H9 (cell line): ENCODE data around the gene MARCHF3. TPM values are rescaled to one million over a fixed set of nuclear protein-coding genes. Genes with fewer than 3 reads are reported as not detected.
A peak's percentile ranks its signal among the peaks of the same experiment; 100 is the strongest.

Experiments used
- DNase-seq: peaks from one replicate; pipeline ENCODE4 v3.0.0-alpha.2; 2017
- H2AFZ ChIP-seq: one replicate; pipeline ENCODE4 v1.6.1; 2013; ENCODE audit warnings: mild to moderate bottlenecking, low read length, control low read depth, moderate library complexity
- H2AK5ac ChIP-seq: 2 replicates; pipeline ENCODE4 v1.6.1; 2013; ENCODE audit warnings: low read length, control low read depth, mixed read lengths; ENCODE audit not compliant: insufficient read length
- H2BK120ac ChIP-seq: one replicate; pipeline ENCODE4 v1.6.1; 2013; ENCODE audit warnings: low read depth, mild to moderate bottlenecking, low read length, control low read depth, inconsistent platforms; ENCODE audit not compliant: poor library complexity, severe bottlenecking
- H2BK12ac ChIP-seq: 2 replicates; pipeline ENCODE4 v1.6.1; 2013; ENCODE audit warnings: low read length, control low read depth, mixed read lengths, low read depth; ENCODE audit not compliant: insufficient read length
- H2BK15ac ChIP-seq: 2 replicates; pipeline ENCODE4 v1.6.1; 2013; ENCODE audit warnings: low read depth, low read length, control low read depth
- H2BK20ac ChIP-seq: one replicate; pipeline ENCODE4 v1.6.1; 2013; ENCODE audit warnings: low read depth, mild to moderate bottlenecking, low read length, control low read depth, inconsistent platforms; ENCODE audit not compliant: poor library complexity, severe bottlenecking
- H2BK5ac ChIP-seq: 2 replicates; pipeline ENCODE4 v1.6.1; 2013; ENCODE audit warnings: low read length, control low read depth, mixed read lengths; ENCODE audit not compliant: insufficient read length
- H3K14ac ChIP-seq: 2 replicates; pipeline ENCODE4 v1.6.1; 2013; ENCODE audit warnings: low read length, control low read depth; ENCODE audit not compliant: insufficient read depth
- H3K18ac ChIP-seq: 2 replicates; pipeline ENCODE4 v1.6.1; 2013; ENCODE audit warnings: low read depth, mild to moderate bottlenecking, mixed read lengths, low read length, control low read depth; ENCODE audit not compliant: insufficient read length
- H3K23ac ChIP-seq: 2 replicates; pipeline ENCODE4 v1.6.1; 2013; ENCODE audit warnings: low read length, control low read depth, mixed read lengths, low read depth; ENCODE audit not compliant: insufficient read length
- H3K23me2 ChIP-seq: 2 replicates; pipeline ENCODE4 v1.6.1; 2013; ENCODE audit warnings: low read depth, mild to moderate bottlenecking, mixed read lengths, low read length, control low read depth; ENCODE audit not compliant: insufficient read length, poor library complexity, severe bottlenecking
- H3K27ac ChIP-seq: 2 replicates; pipeline ENCODE4 v1.5.1; 2013; ENCODE audit warnings: low read length, control low read depth, mixed read lengths, low read depth; ENCODE audit not compliant: insufficient read length
- H3K27me3 ChIP-seq: 2 replicates; pipeline ENCODE4 v1.6.1; 2013; ENCODE audit warnings: low read length, control low read depth, inconsistent platforms; ENCODE audit not compliant: insufficient read depth
- H3K4ac ChIP-seq: 2 replicates; pipeline ENCODE4 v1.6.1; 2013; ENCODE audit warnings: low read depth, mild to moderate bottlenecking, control low read depth, inconsistent platforms, low read length, moderate library complexity
- H3K4me1 ChIP-seq: 2 replicates; pipeline ENCODE4 v1.6.1; 2013; ENCODE audit warnings: low read length, control low read depth, inconsistent platforms; ENCODE audit not compliant: insufficient read depth
- H3K4me2 ChIP-seq: 2 replicates; pipeline ENCODE4 v1.6.1; 2013; ENCODE audit warnings: low read length, control low read depth, mixed read lengths; ENCODE audit not compliant: insufficient read length, insufficient read depth
- H3K56ac ChIP-seq: 2 replicates; pipeline ENCODE4 v1.6.1; 2013; ENCODE audit warnings: low read depth, mild to moderate bottlenecking, mixed read lengths, low read length, control low read depth; ENCODE audit not compliant: insufficient read length
- H3K79me1 ChIP-seq: 2 replicates; pipeline ENCODE4 v1.6.1; 2013; ENCODE audit warnings: low read depth, mild to moderate bottlenecking, moderate library complexity, low read length, control low read depth, inconsistent platforms; ENCODE audit not compliant: insufficient read depth, poor library complexity, severe bottlenecking
- H3K79me2 ChIP-seq: 2 replicates; pipeline ENCODE4 v1.6.1; 2013; ENCODE audit warnings: low read length, control low read depth, inconsistent platforms; ENCODE audit not compliant: insufficient read depth
- H3K9ac ChIP-seq: 2 replicates; pipeline ENCODE4 v1.6.1; 2013; ENCODE audit warnings: low read length, control low read depth, mixed read lengths; ENCODE audit not compliant: insufficient read length; ENCODE audit errors: extremely low read depth
- H3K9me3 ChIP-seq: one replicate; pipeline ENCODE4 v1.6.1; 2013; ENCODE audit warnings: low read depth, low read length, inconsistent platforms; ENCODE audit not compliant: control insufficient read depth
- H3T11ph ChIP-seq: one replicate; pipeline ENCODE4 v1.6.1; 2013; ENCODE audit warnings: mild to moderate bottlenecking, low read length, control low read depth, inconsistent platforms
- H4K20me1 ChIP-seq: one replicate; pipeline ENCODE4 v1.6.1; 2013; ENCODE audit not compliant: control insufficient read depth, insufficient read length, insufficient read depth
- H4K5ac ChIP-seq: 2 replicates; pipeline ENCODE4 v1.6.1; 2013; ENCODE audit warnings: low read depth, mild to moderate bottlenecking, mixed read lengths, low read length, control low read depth; ENCODE audit not compliant: insufficient read length
- H4K8ac ChIP-seq: replicated peaks from 2 replicates; pipeline ENCODE4 v1.6.1; 2013; ENCODE audit warnings: low read length, control low read depth, mixed read lengths, low read depth; ENCODE audit not compliant: insufficient read length
- H4K91ac ChIP-seq: 2 replicates; pipeline ENCODE4 v1.6.1; 2013; ENCODE audit warnings: low read depth, mild to moderate bottlenecking, moderate library complexity, mixed read lengths, low read length, control low read depth; ENCODE audit not compliant: insufficient read length
- H3K27ac Mint-ChIP-seq, 3 experiments: 2 replicates in 2 of 3; 3 replicates in 1 of 3; pipeline ENCODE4 v1.8.0; 2020 to 2021; ENCODE audit warnings: mixed read lengths in 3 of 3, mild to moderate bottlenecking in 1 of 3, moderate library complexity in 1 of 3
- H3K27me3 Mint-ChIP-seq: 2 replicates; pipeline ENCODE4 v1.8.0; 2021; ENCODE audit warnings: low read depth, mild to moderate bottlenecking, moderate library complexity, mixed read lengths
- H3K36me3 Mint-ChIP-seq, 3 experiments: 2 replicates in 2 of 3; 3 replicates in 1 of 3; pipeline ENCODE4 v1.8.0; 2020 to 2021; ENCODE audit warnings: low read depth in 3 of 3, mixed read lengths in 3 of 3; ENCODE audit not compliant: insufficient read depth in 1 of 3
- H3K4me1 Mint-ChIP-seq, 2 experiments: 2 replicates each; pipeline ENCODE4 v1.8.0; 2020; ENCODE audit warnings: mixed read lengths in 2 of 2
- H3K4me3 Mint-ChIP-seq, 2 experiments: 2 replicates in 1 of 2; 3 replicates in 1 of 2; pipeline ENCODE4 v1.8.0; 2020 to 2021; ENCODE audit warnings: mild to moderate bottlenecking in 2 of 2, mixed read lengths in 2 of 2, moderate library complexity in 1 of 2
- H3K9me3 Mint-ChIP-seq, 2 experiments: 2 replicates in 1 of 2; 3 replicates in 1 of 2; pipeline ENCODE4 v1.8.0; 2020; ENCODE audit warnings: mild to moderate bottlenecking in 2 of 2, mixed read lengths in 2 of 2, moderate library complexity in 1 of 2
- WGBS: extraction: QIAGEN DNeasy Blood & Tissue Kit; methylation state at CpG from one replicate; pipeline ENCODE4 v1.1.7; 2013; ENCODE audit warnings: missing lambda C conversion rate, low lambda C conversion rate, mixed read lengths; ENCODE audit not compliant: insufficient read length; ENCODE audit errors: extremely low coverage; 5-methylcytosine and 5-hydroxymethylcytosine counted together
- total RNA-seq: library from RNA; stranded (reverse); gene quantifications from 2 replicates; pipeline ENCODE4 v1.2.1, GENCODE V29; 2021
- TF ChIP-seq, protein P1 (sequence below): fragments of 200-600 bp; sonication (generic); conservative IDR thresholded peaks from 3 replicates; pipeline ENCODE4 v1.8.0; 2021; ENCODE audit warnings: antibody characterized with exemption, mild to moderate bottlenecking

MARCHF3 gene
- total RNA-seq, 1 experiment from 2014 or later = 17.7 TPM

DNA sequence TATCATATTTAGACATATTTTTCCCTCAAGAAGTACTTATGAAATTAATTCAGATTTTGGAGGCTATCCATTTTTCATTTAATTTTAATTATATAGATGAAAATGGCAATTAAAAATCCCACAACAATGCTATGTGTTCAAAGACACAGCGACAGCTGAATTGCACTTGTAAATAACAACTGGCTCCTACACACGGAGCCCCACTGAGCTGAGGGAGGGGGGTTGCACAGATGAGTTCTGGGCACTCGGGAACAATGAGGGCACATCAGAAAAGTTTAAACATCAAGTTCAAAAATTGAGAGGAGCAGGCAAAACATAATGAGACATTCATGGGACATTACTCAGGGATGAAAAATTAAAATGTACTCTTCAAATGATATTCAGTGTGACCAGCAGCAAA lies 104.9 kb downstream of the MARCHF3 start:
- Histone ChIP-seq H3K4me2 (no peak overlapping the region), H2BK12ac (no peak overlapping the region), H3K9me3 (no peaks in the 10 kb centered on the region), H3K27ac (no peak overlapping the region), H3K23ac (no peak overlapping the region), H4K8ac (no peak overlapping the region), H3K18ac (no peak overlapping the region), H2AK5ac (no peak overlapping the region), H4K20me1 (no peaks in the 10 kb centered on the region), H2BK15ac (no peak overlapping the region), H3K27me3 (no peaks in the 10 kb centered on the region), H3K14ac (no peak overlapping the region), H3K79me2 (no peaks in the 10 kb centered on the region), H2AFZ (no peak overlapping the region), H3K4me1 (no peaks in the 10 kb centered on the region; the same call in 1 of the 2 replicates), H3K23me2 (no peaks in the 10 kb centered on the region), H3K4ac (no peak overlapping the region), H3T11ph (no peak overlapping the region), H3K56ac (no peak overlapping the region), H2BK120ac (no peak overlapping the region), H2BK20ac (no peak overlapping the region), H3K9ac (no peak overlapping the region), H3K79me1 (no peaks in the 10 kb centered on the region), H4K91ac (peak overlapping the region; percentile 24), H2BK5ac (no peak overlapping the region), H4K5ac (no peak overlapping the region)
- no peak for DNase-seq
- Mint-ChIP-seq H3K9me3 (no peaks in the 10 kb centered on the region), H3K27me3 (no peaks in the 10 kb centered on the region), H3K4me1 (peaks cover 21 to 25% of the 10 kb centered on the region in 2 experiments), H3K27ac (no peak overlapping the region), H3K4me3 (no peak overlapping the region), H3K36me3 (no peaks in the 10 kb centered on the region)
- no CpG with 5 or more reads among the region's 3 CpGs for WGBS
- TF ChIP-seq, protein P1, sequence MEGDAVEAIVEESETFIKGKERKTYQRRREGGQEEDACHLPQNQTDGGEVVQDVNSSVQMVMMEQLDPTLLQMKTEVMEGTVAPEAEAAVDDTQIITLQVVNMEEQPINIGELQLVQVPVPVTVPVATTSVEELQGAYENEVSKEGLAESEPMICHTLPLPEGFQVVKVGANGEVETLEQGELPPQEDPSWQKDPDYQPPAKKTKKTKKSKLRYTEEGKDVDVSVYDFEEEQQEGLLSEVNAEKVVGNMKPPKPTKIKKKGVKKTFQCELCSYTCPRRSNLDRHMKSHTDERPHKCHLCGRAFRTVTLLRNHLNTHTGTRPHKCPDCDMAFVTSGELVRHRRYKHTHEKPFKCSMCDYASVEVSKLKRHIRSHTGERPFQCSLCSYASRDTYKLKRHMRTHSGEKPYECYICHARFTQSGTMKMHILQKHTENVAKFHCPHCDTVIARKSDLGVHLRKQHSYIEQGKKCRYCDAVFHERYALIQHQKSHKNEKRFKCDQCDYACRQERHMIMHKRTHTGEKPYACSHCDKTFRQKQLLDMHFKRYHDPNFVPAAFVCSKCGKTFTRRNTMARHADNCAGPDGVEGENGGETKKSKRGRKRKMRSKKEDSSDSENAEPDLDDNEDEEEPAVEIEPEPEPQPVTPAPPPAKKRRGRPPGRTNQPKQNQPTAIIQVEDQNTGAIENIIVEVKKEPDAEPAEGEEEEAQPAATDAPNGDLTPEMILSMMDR = no peak
